GM15510 (cell line): ENCODE measurements around the gene PISD.

Experiments used
- POLR2A ChIP-seq: IDR thresholded peaks from 3 replicates; pipeline ENCODE4 v1.6.1; 2011; ENCODE audit warnings: borderline replicate concordance; ENCODE audit not compliant: insufficient read length; ENCODE audit errors: extremely low read depth

The PISD gene

GRCh38 chr22:31661851-31662667, at the start of gene PISD:
Gene PISD, minus strand, starts transcription at chr22:31662215. Its CDS starts 7 bp downstream, at chr22:31662208.
- peak; percentile 76 for TF ChIP-seq POLR2A

GRCh38 chr22:31707519-31707918, 45.5 kb upstream of the PISD start:
- TF ChIP-seq POLR2A = no peak

- no peak for TF ChIP-seq POLR2A
Observed at GRCh38 chr22:31695423-31695822, 33.4 kb upstream of the PISD start.

GRCh38 chr22:31692186-31692886, 30.3 kb upstream of the PISD start:
- TF ChIP-seq POLR2A = no peak

GRCh38 chr22:31691408-31691807, 29.4 kb upstream of the PISD start:
- no peak for TF ChIP-seq POLR2A

GRCh38 chr22:31683181-31684105, 21.4 kb upstream of the PISD start:
- no peak for TF ChIP-seq POLR2A

GRCh38 chr22:31682751-31683150, 20.7 kb upstream of the PISD start:
- no peak for TF ChIP-seq POLR2A

GRCh38 chr22:31681349-31682345, 19.6 kb upstream of the PISD start:
- no peak for TF ChIP-seq POLR2A

- no peak for TF ChIP-seq POLR2A
Observed at GRCh38 chr22:31680861-31681341, 18.9 kb upstream of the PISD start.

GRCh38 chr22:31678748-31679147, 16.7 kb upstream of the PISD start:
- no peak for TF ChIP-seq POLR2A

- peak; percentile 63 for TF ChIP-seq POLR2A
Observed at GRCh38 chr22:31676700-31677099, 14.7 kb upstream of the PISD start.

GRCh38 chr22:31662668-31663037, 638 bp upstream of the PISD start:
- no peak for TF ChIP-seq POLR2A

GRCh38 chr22:31659246-31659645, 2.8 kb downstream of the PISD start:
- no peak for TF ChIP-seq POLR2A

GRCh38 chr22:31654408-31654807, 7.6 kb downstream of the PISD start:
- TF ChIP-seq POLR2A = no peak
